NT2/D1 (cell line): ENCODE data around the gene RAP1A.

Experiments
- SUZ12 ChIP-seq: IDR thresholded peaks from 2 replicates; pipeline ENCODE4 v1.6.1; 2011; ENCODE audit not compliant: insufficient read length, insufficient read depth; ENCODE audit errors: extremely low read depth
- YY1 ChIP-seq: IDR thresholded peaks from 2 replicates; pipeline ENCODE4 v1.6.1; 2011; ENCODE audit not compliant: insufficient read length, insufficient read depth
- ZNF274 ChIP-seq: IDR thresholded peaks from 2 replicates; pipeline ENCODE4 v1.6.1; 2011; ENCODE audit warnings: mild to moderate bottlenecking, low read depth, low read length

DNA sequence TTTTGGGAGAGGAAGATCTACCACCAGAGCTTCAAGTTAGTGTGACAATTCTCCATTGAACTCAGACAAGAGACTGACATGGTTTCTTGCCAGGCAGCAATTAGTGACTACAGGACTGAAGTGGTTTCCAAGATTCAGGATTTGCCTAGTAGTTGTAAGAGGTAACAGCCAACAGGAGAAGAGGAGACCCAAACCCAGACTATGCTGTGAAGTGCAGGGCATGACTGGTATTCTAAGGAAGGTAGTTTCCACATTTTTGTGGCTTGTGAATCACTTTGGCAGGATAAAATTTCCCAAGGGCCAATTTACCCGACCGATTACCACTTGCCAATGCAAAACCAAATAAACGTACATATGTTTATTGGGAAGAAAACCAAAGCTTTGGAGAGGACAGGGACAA is 14.7 kb upstream of the RAP1A start:
- TF ChIP-seq YY1 (no peak), ZNF274 (no peak), SUZ12 (no peak)
